ENCODE measurements around the gene MYF6.
A peak's percentile ranks its signal among the peaks of the same experiment; 100 is the strongest.

MYF6 gene

GRCh38 chr12:80707126-80707829 is at the start of gene MYF6:
TSS of gene MYF6 (plus strand) at chr12:80707634. CDS start at chr12:80707720, 86 bp downstream.
- DNase-seq (ENCODE audit: low spot score), result no peak

GRCh38 chr12:80659512-80660063 is 47.8 kb upstream of the MYF6 start:
- DNase-seq (ENCODE audit: low spot score), result no peak

- no peak for DNase-seq (ENCODE audit: low spot score)
Measured at GRCh38 chr12:80662586-80662985, 44.8 kb upstream of the MYF6 start.

- no peak for DNase-seq (ENCODE audit: low spot score)
Measured at GRCh38 chr12:80670214-80670613, 37.2 kb upstream of the MYF6 start.

DNA sequence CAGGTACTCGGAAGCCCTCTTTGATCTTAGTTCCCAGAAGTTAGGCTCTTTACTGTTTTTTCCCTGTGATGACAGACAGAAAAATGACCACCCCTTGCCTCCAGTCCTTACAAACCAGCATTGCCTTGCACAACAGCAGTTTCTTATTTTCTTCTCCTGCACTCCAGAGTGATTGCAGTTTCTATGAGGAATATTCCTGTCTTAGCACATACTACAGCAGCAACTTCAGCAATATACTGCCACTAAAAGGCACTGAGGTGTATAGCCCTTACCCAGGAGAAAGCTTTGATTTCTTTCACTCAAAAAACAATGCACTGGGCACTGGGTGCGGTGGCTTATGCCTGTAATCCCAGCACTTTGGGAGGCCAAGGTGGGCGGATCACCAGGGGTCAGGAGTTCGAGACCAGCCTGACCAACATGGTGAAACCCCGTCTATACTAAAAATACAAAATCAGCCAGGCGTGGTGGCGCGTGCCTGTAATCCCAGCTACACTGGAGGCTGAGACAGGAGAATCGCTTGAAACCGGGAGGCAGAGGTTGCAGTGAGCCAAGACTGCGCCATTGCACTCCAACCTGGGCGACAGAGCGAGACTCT is 31.3 kb upstream of the MYF6 start:
- peak; percentile 4 for DNase-seq (ENCODE audit: low spot score)

GRCh38 chr12:80676856-80677255 is 30.6 kb upstream of the MYF6 start:
- DNase-seq (ENCODE audit: low spot score), result no peak

- no peak for DNase-seq (ENCODE audit: low spot score)
Measured at GRCh38 chr12:80677994-80678393, 29.4 kb upstream of the MYF6 start.

DNA sequence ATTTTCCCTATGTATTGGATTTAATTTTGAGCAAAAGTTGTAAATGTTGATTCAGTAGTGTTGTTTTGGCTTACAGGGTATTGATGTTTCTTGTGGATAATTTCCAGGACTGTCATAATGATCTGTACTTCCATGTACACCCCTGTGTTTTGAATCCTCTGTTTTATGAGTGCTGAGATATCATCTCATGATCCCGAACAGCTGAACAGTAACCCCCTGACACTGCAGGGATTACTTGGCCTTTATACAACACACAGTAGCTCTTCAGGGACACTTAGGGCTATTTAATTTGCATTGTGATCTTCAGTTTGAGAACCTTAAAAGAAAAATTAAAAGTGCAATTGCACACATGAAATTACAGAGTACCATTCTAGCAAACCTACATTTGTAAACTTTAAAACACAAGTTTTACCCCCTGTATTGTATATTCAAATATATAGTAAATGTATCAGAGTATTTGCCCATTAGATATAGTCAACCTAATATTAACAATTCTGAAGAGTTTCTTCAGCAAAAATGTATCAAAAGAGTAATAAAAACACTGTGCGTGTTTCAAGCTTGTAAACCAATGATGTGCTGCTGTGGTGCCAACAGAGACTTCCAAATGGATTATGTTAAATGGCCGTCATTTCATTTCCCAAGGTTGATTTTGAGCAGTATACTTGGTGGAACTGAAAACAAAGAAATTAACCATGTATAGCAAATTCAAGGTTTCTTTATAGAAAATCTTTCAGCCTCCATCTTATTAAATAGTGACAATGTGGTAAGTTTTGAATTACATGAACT is 27.9 kb upstream of the MYF6 start:
- no peak for DNase-seq (ENCODE audit: low spot score)

GRCh38 chr12:80681287-80681686 is 26.1 kb upstream of the MYF6 start:
- DNase-seq (ENCODE audit: low spot score), result no peak

DNA sequence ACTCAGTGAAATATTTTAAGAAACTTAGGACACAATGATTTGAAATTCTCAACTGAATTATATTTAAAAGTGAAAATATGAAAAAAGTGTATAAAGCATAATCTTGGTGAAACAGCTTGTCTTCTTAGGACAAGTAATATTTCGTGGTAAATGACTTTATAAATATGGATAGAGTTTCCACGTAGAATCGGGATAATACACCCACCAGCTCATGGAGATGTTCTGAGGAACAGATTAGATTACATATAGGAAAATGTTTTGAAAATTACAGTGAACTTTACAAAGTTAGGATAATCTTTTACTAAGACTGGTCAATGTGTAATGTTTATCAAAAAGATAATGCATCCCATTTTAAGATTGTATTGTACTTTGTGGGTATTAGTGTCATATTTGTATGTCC is 25.6 kb upstream of the MYF6 start:
- no peak for DNase-seq (ENCODE audit: low spot score)

- no peak for DNase-seq (ENCODE audit: low spot score)
Measured at GRCh38 chr12:80684077-80684495, 23.3 kb upstream of the MYF6 start.

- DNase-seq (ENCODE audit: low spot score), result no peak
Measured at GRCh38 chr12:80690090-80690489, 17.3 kb upstream of the MYF6 start.

GRCh38 chr12:80690513-80690912 is 16.9 kb upstream of the MYF6 start:
- DNase-seq (ENCODE audit: low spot score), result no peak

DNA sequence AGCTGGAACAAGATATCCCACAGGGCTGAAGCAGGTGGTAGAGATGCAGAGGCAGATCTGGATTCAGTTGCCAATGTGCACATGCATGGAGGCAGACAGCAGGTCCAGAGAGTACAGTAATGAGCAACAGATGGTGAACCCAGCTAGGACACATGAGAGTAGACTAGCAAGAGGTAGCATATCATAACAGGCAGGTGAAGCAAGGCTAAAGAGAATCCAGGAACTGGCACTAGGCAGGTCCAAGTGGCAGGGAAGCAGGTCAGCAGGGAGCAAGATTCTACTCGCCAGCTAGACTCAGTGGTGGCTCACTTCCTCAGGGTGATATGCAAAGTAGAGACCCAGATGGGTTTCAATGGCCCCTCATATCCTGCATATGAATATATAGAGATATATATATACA is 15.3 kb upstream of the MYF6 start:
- no peak for DNase-seq (ENCODE audit: low spot score)

DNA sequence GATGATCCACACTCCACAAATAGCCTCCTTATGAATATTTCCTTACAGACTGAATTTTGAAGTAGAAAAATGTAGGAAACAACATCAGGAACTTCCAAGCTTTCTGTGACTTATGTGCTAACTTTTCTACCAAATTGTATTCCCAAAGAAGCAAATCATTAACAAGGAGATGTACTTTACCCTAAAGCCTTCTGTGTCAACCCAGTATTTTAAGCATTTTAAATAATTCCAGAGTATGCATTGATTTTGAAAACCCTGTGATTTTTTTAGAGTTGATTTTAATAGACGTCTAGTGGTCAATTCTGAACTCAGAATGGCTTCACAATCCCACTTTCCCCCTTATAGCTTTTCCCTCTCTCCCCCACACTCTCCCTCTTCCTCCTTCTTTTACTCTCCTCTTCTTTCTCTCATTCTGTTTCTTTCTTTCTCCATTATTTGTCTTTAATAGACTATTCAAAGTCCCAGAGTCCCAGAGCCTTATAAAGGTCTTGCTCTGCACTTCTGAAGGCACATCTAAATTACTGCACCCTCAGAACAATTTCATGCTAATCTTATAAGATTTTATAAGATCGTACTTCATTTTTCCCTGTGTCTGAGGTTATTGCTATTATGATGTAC is 10.1 kb upstream of the MYF6 start:
- no peak for DNase-seq (ENCODE audit: low spot score)

DNA sequence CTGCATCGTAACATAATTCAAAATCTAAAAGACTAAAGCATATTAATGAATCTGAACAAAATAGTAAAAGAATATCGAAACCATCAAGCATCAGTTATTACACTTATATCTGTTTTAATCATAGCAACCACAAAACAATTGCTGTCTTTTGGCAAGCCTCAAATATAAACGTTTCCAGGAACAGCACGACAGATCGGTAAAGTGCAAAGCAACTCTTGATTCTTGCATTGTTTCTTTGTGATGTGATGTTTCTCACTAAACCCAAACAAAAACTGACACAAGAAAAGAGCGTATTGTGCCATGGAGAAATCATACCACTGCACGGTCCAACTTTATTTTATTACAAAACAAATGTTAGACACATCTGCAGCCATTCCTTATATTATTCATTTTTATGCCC is 9.2 kb upstream of the MYF6 start:
- DNase-seq (ENCODE audit: low spot score), result no peak

- DNase-seq (ENCODE audit: low spot score), result no peak
Measured at GRCh38 chr12:80698847-80699542, 8.4 kb upstream of the MYF6 start.

DNA sequence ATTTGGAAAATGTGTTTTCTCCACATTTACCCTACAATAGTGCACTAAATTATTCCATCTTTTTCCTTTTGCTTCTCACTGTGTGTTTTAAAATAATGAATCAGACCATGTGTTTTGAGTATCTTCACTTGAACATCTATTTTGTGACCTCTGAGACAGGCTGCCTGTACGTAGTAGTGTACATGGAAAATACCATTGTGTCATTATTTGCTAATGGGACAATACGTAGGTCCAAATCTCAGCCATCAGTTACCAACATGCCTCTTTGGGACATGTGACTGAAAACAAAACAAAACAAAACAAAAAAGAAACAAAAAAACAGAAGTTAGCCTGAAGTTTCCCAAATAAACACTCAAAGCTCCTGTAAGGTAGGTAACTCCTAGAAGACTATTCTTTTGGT is 7.1 kb upstream of the MYF6 start:
- no peak for DNase-seq (ENCODE audit: low spot score)

GRCh38 chr12:80701388-80701787 is 6.0 kb upstream of the MYF6 start:
- DNase-seq (ENCODE audit: low spot score), result no peak

DNA sequence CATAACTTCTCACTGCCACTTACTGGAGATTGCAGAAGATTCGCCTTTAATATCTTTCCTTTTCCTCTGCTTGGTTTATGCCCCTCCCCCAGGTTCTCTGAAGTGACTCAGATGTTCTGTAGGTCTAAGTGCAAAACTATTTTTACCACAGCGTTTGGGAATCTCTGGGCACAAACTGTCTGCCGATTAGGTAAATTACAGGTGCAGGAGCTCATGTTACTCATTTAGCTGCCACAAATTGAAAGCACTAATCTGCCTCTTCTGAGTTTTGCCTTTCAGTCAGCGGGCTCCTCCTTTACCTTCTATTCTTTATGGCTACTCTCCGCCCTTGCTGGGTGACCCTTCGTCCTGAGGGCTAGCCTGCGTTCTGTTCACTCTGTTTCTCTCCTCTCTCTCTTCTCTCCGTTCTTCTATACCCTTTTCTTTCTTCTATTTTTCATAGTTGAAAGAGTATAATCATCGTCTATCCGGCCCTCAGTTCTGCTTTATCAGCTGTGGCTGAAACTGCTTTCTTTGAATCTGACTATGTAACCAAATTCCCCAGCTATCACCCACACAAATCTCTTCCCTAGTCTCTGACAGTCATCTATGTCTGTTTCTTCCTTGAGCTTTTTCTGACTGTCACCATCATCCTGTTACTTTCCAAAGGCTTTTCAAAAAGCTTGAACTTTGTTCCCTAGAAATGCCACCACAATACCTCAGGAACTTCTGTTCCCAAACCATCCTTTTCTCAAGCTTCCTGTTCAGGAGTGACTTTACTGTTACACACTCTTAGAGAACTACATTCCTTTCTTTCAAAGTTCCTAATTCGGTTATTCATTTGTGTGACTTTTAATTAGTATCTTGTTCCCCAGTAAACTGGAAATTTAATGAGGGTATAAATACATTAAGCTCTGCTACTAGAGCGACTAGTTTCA is 4.3 kb upstream of the MYF6 start:
- peak; percentile 43 for DNase-seq (ENCODE audit: low spot score)

- DNase-seq (ENCODE audit: low spot score), result no peak
Measured at GRCh38 chr12:80704420-80704819, 3.0 kb upstream of the MYF6 start.
